GM23338 (cell line): ENCODE data around the gene AFF2. TPM values are rescaled to one million over a fixed set of nuclear protein-coding genes. Genes with fewer than 3 reads are reported as not detected.

ENCODE experiments used
- ATAC-seq: fragments of 200-7000 bp; cut with Tn5 transposase; 3 replicates; pipeline ENCODE4 v1.9.1; 2020
- DNase-seq: peaks from one replicate; pipeline ENCODE4 v3.0.0-alpha.2; 2015; ENCODE audit warnings: low spot score
- H2AFZ ChIP-seq: fragments of 200-600 bp; sonication (generic); 2 replicates; pipeline ENCODE4 v1.8.0; 2016; ENCODE audit warnings: antibody characterized with exemption, mild to moderate bottlenecking, moderate library complexity
- H3F3A ChIP-seq: fragments of 200-600 bp; sonication (generic); replicated peaks from 2 replicates; pipeline ENCODE4 v1.8.0; 2017; ENCODE audit warnings: antibody characterized with exemption, mixed run types, low read depth
- H3K27ac ChIP-seq: fragments of 200-600 bp; sonication (generic); 2 replicates; pipeline ENCODE4 v1.6.1; 2016; ENCODE audit warnings: low read depth
- H3K27me3 ChIP-seq: fragments of 200-600 bp; sonication (generic); 2 replicates; pipeline ENCODE4 v1.8.0; 2016; ENCODE audit warnings: mild to moderate bottlenecking, mixed run types, moderate library complexity; ENCODE audit not compliant: insufficient read depth
- H3K36me3 ChIP-seq: fragments of 200-600 bp; sonication (generic); 2 replicates; pipeline ENCODE4 v1.8.0; 2016; ENCODE audit warnings: mild to moderate bottlenecking; ENCODE audit not compliant: insufficient read depth
- H3K4me1 ChIP-seq: fragments of 200-600 bp; sonication (generic); 2 replicates; pipeline ENCODE4 v1.8.0; 2016; ENCODE audit warnings: mild to moderate bottlenecking, moderate library complexity; ENCODE audit not compliant: insufficient read depth
- H3K4me2 ChIP-seq: fragments of 200-600 bp; sonication (generic); 2 replicates; pipeline ENCODE4 v1.7.1; 2017; ENCODE audit warnings: mixed run types
- H3K4me3 ChIP-seq: fragments of 200-600 bp; sonication (generic); 2 replicates; pipeline ENCODE4 v1.6.1; 2016; ENCODE audit warnings: mixed run types
- H3K79me2 ChIP-seq: fragments of 200-600 bp; sonication (generic); replicated peaks from 2 replicates; pipeline ENCODE4 v1.8.0; 2017; ENCODE audit warnings: mild to moderate bottlenecking; ENCODE audit not compliant: insufficient read depth
- H3K9me2 ChIP-seq: fragments of 200-600 bp; sonication (generic); 2 replicates; pipeline ENCODE4 v1.8.0; 2017; ENCODE audit not compliant: insufficient read depth
- H4K20me1 ChIP-seq: fragments of 200-600 bp; sonication (generic); replicated peaks from 2 replicates; pipeline ENCODE4 v1.8.0; 2017; ENCODE audit warnings: mild to moderate bottlenecking; ENCODE audit not compliant: insufficient read depth
- H3K27ac Mint-ChIP-seq: 2 replicates; pipeline ENCODE4 v1.8.0; 2020; ENCODE audit warnings: inconsistent platforms, mild to moderate bottlenecking, moderate library complexity, mixed read lengths
- H3K27me3 Mint-ChIP-seq: 3 replicates; pipeline ENCODE4 v1.8.0; 2022; ENCODE audit warnings: low read depth, mild to moderate bottlenecking, moderate library complexity, mixed read lengths, inconsistent platforms; ENCODE audit not compliant: insufficient read depth, poor library complexity
- H3K36me3 Mint-ChIP-seq: 3 replicates; pipeline ENCODE4 v1.8.0; 2021; ENCODE audit warnings: low read depth, mild to moderate bottlenecking, inconsistent platforms, moderate library complexity, mixed read lengths
- H3K4me1 Mint-ChIP-seq: 3 replicates; pipeline ENCODE4 v1.8.0; 2020; ENCODE audit warnings: mild to moderate bottlenecking, inconsistent platforms, mixed read lengths
- H3K4me3 Mint-ChIP-seq: 3 replicates; pipeline ENCODE4 v1.8.0; 2021; ENCODE audit warnings: moderate library complexity, mild to moderate bottlenecking, inconsistent platforms, mixed read lengths
- H3K9me3 Mint-ChIP-seq: 3 replicates; pipeline ENCODE4 v1.8.0; 2020; ENCODE audit warnings: moderate library complexity, mild to moderate bottlenecking, inconsistent platforms, mixed read lengths
- CREB1 ChIP-seq: fragments of 250-450 bp; sonication (Bioruptor Pico); IDR thresholded peaks from 2 replicates; pipeline ENCODE4 v1.5.0; 2020; ENCODE audit warnings: low read depth, mild to moderate bottlenecking, moderate library complexity
- CTCF ChIP-seq, 2 experiments: fragments of 200-600 bp in 1 of 2; sonication (generic) in 1 of 2; conservative IDR thresholded peaks; 2 replicates each; pipeline versions ENCODE4 v1.5.1 to v1.6.1; 2016 to 2017; ENCODE audit warnings: antibody characterized with exemption in 2 of 2, low read depth in 2 of 2, mild to moderate bottlenecking in 2 of 2, moderate library complexity in 1 of 2
- ETS1 ChIP-seq: IDR thresholded peaks from 2 replicates; pipeline ENCODE4 v1.6.1; 2016; ENCODE audit warnings: antibody characterized with exemption
- EZH2 ChIP-seq: fragments of 200-600 bp; sonication (generic); IDR thresholded peaks from one replicate; pipeline ENCODE4 v1.8.0; 2017; ENCODE audit warnings: antibody characterized with exemption, mild to moderate bottlenecking, low read depth; ENCODE audit not compliant: unreplicated experiment
- EZH2phosphoT487 ChIP-seq: fragments of 200-600 bp; sonication (generic); IDR thresholded peaks from one replicate; pipeline ENCODE4 v1.8.1; 2018; ENCODE audit warnings: antibody characterized with exemption; ENCODE audit not compliant: unreplicated experiment
- JUNB ChIP-seq: IDR thresholded peaks from one replicate; pipeline ENCODE4 v1.6.1; 2016; ENCODE audit warnings: antibody characterized with exemption; ENCODE audit not compliant: unreplicated experiment
- NANOG ChIP-seq: IDR thresholded peaks from 2 replicates; pipeline ENCODE4 v1.6.1; 2016; ENCODE audit warnings: antibody characterized with exemption, borderline replicate concordance
- POLR2AphosphoS5 ChIP-seq: IDR thresholded peaks from 2 replicates; pipeline ENCODE4 v1.6.1; 2016; ENCODE audit warnings: antibody characterized with exemption, low read depth
- REST ChIP-seq: IDR thresholded peaks from one replicate; pipeline ENCODE4 v1.6.1; 2018; ENCODE audit warnings: antibody characterized with exemption; ENCODE audit not compliant: unreplicated experiment
- STAT1 ChIP-seq: IDR thresholded peaks from one replicate; pipeline ENCODE4 v1.6.1; 2016; ENCODE audit warnings: antibody characterized with exemption; ENCODE audit not compliant: unreplicated experiment
- ZNF114 ChIP-seq: fragments of 250-450 bp; sonication (Bioruptor Pico); IDR thresholded peaks from 2 replicates; pipeline ENCODE4 v1.5.0; 2020; ENCODE audit warnings: mild to moderate bottlenecking, moderate library complexity
- ZNF331 ChIP-seq: fragments of 250-450 bp; sonication (Bioruptor Pico); IDR thresholded peaks from 2 replicates; pipeline ENCODE4 v1.5.0; 2020; ENCODE audit warnings: low read depth, mild to moderate bottlenecking, moderate library complexity
- ZNF462 ChIP-seq: fragments of 250-450 bp; sonication (Bioruptor Pico); IDR thresholded peaks from 2 replicates; pipeline ENCODE4 v1.5.0; 2020; ENCODE audit warnings: mild to moderate bottlenecking, moderate library complexity
- polyA plus RNA-seq: library from polyadenylated mRNA; unstranded; fragments of >200 nt; fragmentation: Nextera tagmentation; extraction: Ambion mirVana; gene quantifications from 2 replicates; pipeline ENCODE4 v1.2.1, GENCODE V29; 2016
- total RNA-seq: library from RNA; depleted of rRNA; stranded (reverse); fragments of >200 nt; shearing (Covaris generic); gene quantifications from 2 replicates; pipeline ENCODE4 v1.2.3, GENCODE V29; 2014

AFF2 gene
- total and polyA plus RNA-seq, 2 experiments from 2014 or later = 1.6 to 5.8 TPM

GRCh38 chrX:149021159-149021558 lies 520.7 kb downstream of the AFF2 start:
- no peaks in the 10 kb centered on the region; the same call in 2 of the 3 replicates for H3K36me3 Mint-ChIP-seq
- ATAC-seq = no peak
- Histone ChIP-seq H3K79me2 (no peaks in the 10 kb centered on the region), H3K36me3 (no peaks in the 10 kb centered on the region), H2AFZ (no peak overlapping the region), H3K27me3 (no peaks in the 10 kb centered on the region), H3K4me2 (no peak overlapping the region), H3F3A (no peaks in the 10 kb centered on the region), H4K20me1 (no peaks in the 10 kb centered on the region), H3K4me3 (no peak overlapping the region), H3K4me1 (no peaks in the 10 kb centered on the region), H3K9me2 (no peaks in the 10 kb centered on the region), H3K27ac (no peak overlapping the region)
- no peak overlapping the region for H3K27ac Mint-ChIP-seq
- H3K27me3 Mint-ChIP-seq = no peaks in the 10 kb centered on the region
- no peaks in the 10 kb centered on the region for H3K4me1 Mint-ChIP-seq
- DNase-seq = no peak
- no peak overlapping the region for H3K4me3 Mint-ChIP-seq
- no peak for TF ChIP-seq EZH2phosphoT487
- TF ChIP-seq CTCF (conservative IDR thresholded peaks at IDR 0.05; ENCODE audit: low read depth in 2 of 2) = no peak
- TF ChIP-seq POLR2AphosphoS5 = no peak
- no peak for TF ChIP-seq ETS1
- no peak for TF ChIP-seq ZNF331
- no peak for TF ChIP-seq STAT1
- no peak for TF ChIP-seq EZH2
- no peak for TF ChIP-seq CREB1 (CRISPR knock-in tag)
- no peak for TF ChIP-seq REST
- no peak for TF ChIP-seq ZNF114 (CRISPR knock-in tag)
- no peak for TF ChIP-seq NANOG
- TF ChIP-seq ZNF462 (CRISPR knock-in tag) = no peak
- TF ChIP-seq JUNB = no peak
- peaks cover 16% of the 10 kb centered on the region; the same call in 2 of the 3 replicates for H3K9me3 Mint-ChIP-seq
